Sigmoid colon (tissue), 7 donors: ENCODE results near the gene NEURL2. TPM values are rescaled to one million over a fixed set of nuclear protein-coding genes. Genes with fewer than 3 reads are reported as not detected.

Experiments used
- DNase-seq: peaks from one replicate; pipeline ENCODE4 v3.0.0-alpha.2; 2019
- H3K27ac ChIP-seq, 4 donors: fragments of 200-600 bp; sonication (generic); one replicate each; pipeline ENCODE4 v1.5.1; 2016 to 2019; ENCODE audit warnings: mild to moderate bottlenecking in 1 of 4
- H3K27me3 ChIP-seq, 3 donors: fragments of 200-600 bp; sonication (generic); one replicate each; pipeline ENCODE4 v1.5.1; 2019; ENCODE audit warnings: mild to moderate bottlenecking in 1 of 3
- H3K36me3 ChIP-seq, 4 donors: fragments of 200-600 bp; sonication (generic); one replicate each; pipeline ENCODE4 v1.5.1; 2016 to 2019
- H3K4me1 ChIP-seq, 4 donors: fragments of 200-600 bp; sonication (generic); one replicate each; pipeline ENCODE4 v1.5.1; 2017 to 2019
- H3K4me3 ChIP-seq, 4 donors: fragments of 200-600 bp; sonication (generic); one replicate each; pipeline ENCODE4 v1.5.1; 2017 to 2019; ENCODE audit warnings: mild to moderate bottlenecking in 2 of 4, moderate library complexity in 1 of 4
- H3K9me3 ChIP-seq, 4 donors: fragments of 200-600 bp in 3 of 4; sonication (generic) in 3 of 4; one replicate each; pipeline versions ENCODE4 v1.5.1 to v1.6.1; 2013 to 2019
- CTCF ChIP-seq, 4 experiments: fragments of 450-650 bp in 3 of 4; fragments of 200-600 bp in 1 of 4; IDR thresholded peaks; one replicate each; pipeline ENCODE4 v1.5.1; 2016 to 2019; ENCODE audit warnings: antibody characterized with exemption in 4 of 4, mild to moderate bottlenecking in 3 of 4, moderate library complexity in 2 of 4
- EP300 ChIP-seq, 4 donors: sonication (generic); formaldehyde crosslinking; IDR thresholded peaks; one replicate each; pipeline ENCODE4 v1.6.1; 2017; ENCODE audit warnings: antibody characterized with exemption in 4 of 4
- POLR2A ChIP-seq, 2 donors: fragments of 450-650 bp; IDR thresholded peaks; one replicate each; pipeline ENCODE4 v1.6.1; 2016; ENCODE audit warnings: antibody characterized with exemption in 2 of 2, mild to moderate bottlenecking in 2 of 2, moderate library complexity in 2 of 2
- POLR2AphosphoS5 ChIP-seq, 4 donors: sonication (generic); formaldehyde crosslinking; IDR thresholded peaks; one replicate each; pipeline ENCODE4 v1.6.1; 2017; ENCODE audit warnings: antibody characterized with exemption in 4 of 4
- whole genome bisulfite sequencing, 2 donors: extraction: QIAGEN DNeasy Blood & Tissue Kit; methylation state at CpG; one replicate each; pipeline ENCODE4 v1.1.7; 2013; 5-methylcytosine and 5-hydroxymethylcytosine counted together
- intact Hi-C: fragments of 100-400 bp; cut with DNase I; formaldehyde crosslinking; loops from one replicate; pipeline ENCODE4 v1.15.1; 2023
- polyA plus RNA-seq, 3 donors: library from polyadenylated mRNA; stranded (reverse); fragments of 200-250 nt; gene quantifications; one replicate each; pipeline ENCODE4 v1.2.3, GENCODE V29; 2013
- total RNA-seq, 4 donors: library from RNA; depleted of rRNA; stranded (reverse); fragments of >200 nt; gene quantifications; one replicate each; pipeline ENCODE4 v1.1.0, GENCODE V29; 2016
- donor health status: healthy with polysubstance abuse.
- donor health status: Bipolar disorder and iron deficiency.
- donor health status: healthy.

Gene NEURL2
- total and polyA plus RNA-seq, 7 donors: 1.8 to 25.8 (median 18.9) TPM

GRCh38 chr20:45926731-45927070 is 35.7 kb upstream of the NEURL2 start:
- peaks cover 0 to 16% (median 14%) of the 10 kb centered on the region in 4 donors for H3K4me1 ChIP-seq
- no peak for DNase-seq
- no peaks in the 10 kb centered on the region for H3K27me3 ChIP-seq
- no peak for TF ChIP-seq POLR2AphosphoS5 (IDR thresholded peaks at IDR 0.05)
- TF ChIP-seq EP300 (IDR thresholded peaks at IDR 0.05): no peak
- no peak for TF ChIP-seq POLR2A (IDR thresholded peaks at IDR 0.05)
- no peak for TF ChIP-seq CTCF (IDR thresholded peaks at IDR 0.05)
- no peaks in the 10 kb centered on the region for H3K36me3 ChIP-seq
- intact Hi-C loops: no loop called here
- 76 to 88% methylated on average over 2 of the region's 2 CpGs for WGBS, 2 donors
- H3K9me3 ChIP-seq: no peaks in the 10 kb centered on the region
- no peak overlapping the region for H3K27ac ChIP-seq
- no peak overlapping the region for H3K4me3 ChIP-seq

- Histone ChIP-seq H3K9me3 (no peaks in the 10 kb centered on the region), H3K36me3 (no peaks in the 10 kb centered on the region), H3K4me3 (no peak overlapping the region), H3K27ac (peak overlapping the region in 1 of 4 donors; percentile 71), H3K4me1 (peaks cover 0 to 16% (median 14%) of the 10 kb centered on the region in 4 donors), H3K27me3 (no peaks in the 10 kb centered on the region)
- intact Hi-C loops: no loop called here
- WGBS, 2 donors: 60 to 74% methylated on average over 9 of the region's 9 CpGs
- TF ChIP-seq POLR2AphosphoS5 (IDR thresholded peaks at IDR 0.05) (no peak), CTCF (IDR thresholded peaks at IDR 0.05) (no peak), EP300 (IDR thresholded peaks at IDR 0.05) (no peak), POLR2A (IDR thresholded peaks at IDR 0.05) (no peak)
- no peak for DNase-seq
Measured at GRCh38 chr20:45925821-45926506, 35.0 kb upstream of the NEURL2 start.

- H3K36me3 ChIP-seq: no peaks in the 10 kb centered on the region
- peaks cover 0 to 23% (median 21%) of the 10 kb centered on the region in 4 donors for H3K4me1 ChIP-seq
- H3K27ac ChIP-seq: peak overlapping the region; percentile 43 to 71 (median 58)
- WGBS, 2 donors: 47 to 59% methylated on average over 21 of the region's 21 CpGs
- TF ChIP-seq POLR2A (IDR thresholded peaks at IDR 0.05) (no peak), POLR2AphosphoS5 (IDR thresholded peaks at IDR 0.05) (peak in 1 of 4 donors; percentile 25)
- no peaks in the 10 kb centered on the region for H3K27me3 ChIP-seq
- H3K9me3 ChIP-seq: no peaks in the 10 kb centered on the region
- no peak overlapping the region for H3K4me3 ChIP-seq
- DNase-seq: peak; percentile 80
- intact Hi-C loops: no loop called here
Measured at GRCh38 chr20:45924391-45925261, 33.6 kb upstream of the NEURL2 start.

- Histone ChIP-seq H3K4me1 (peaks cover 0 to 35% (median 26%) of the 10 kb centered on the region in 4 donors), H3K4me3 (no peak overlapping the region), H3K36me3 (no peaks in the 10 kb centered on the region), H3K27me3 (no peaks in the 10 kb centered on the region), H3K9me3 (no peaks in the 10 kb centered on the region), H3K27ac (no peak overlapping the region)
- 68 to 85% methylated on average over 11 of the region's 11 CpGs for WGBS, 2 donors
- intact Hi-C loops: no loop called here
- no peak for TF ChIP-seq CTCF (IDR thresholded peaks at IDR 0.05)
- no peak for TF ChIP-seq POLR2A (IDR thresholded peaks at IDR 0.05)
- no peak for TF ChIP-seq EP300 (IDR thresholded peaks at IDR 0.05)
- TF ChIP-seq POLR2AphosphoS5 (IDR thresholded peaks at IDR 0.05): no peak
- no peak for DNase-seq
Measured at GRCh38 chr20:45921337-45922189, 30.6 kb upstream of the NEURL2 start.
